SK-N-SH treated with all-trans-retinoic acid at 6 μM for 48 hours (cell line): ENCODE results near the gene CNPY4.
A peak's percentile ranks its signal among the peaks of the same experiment; 100 is the strongest.

Experiments used
- ATAC-seq: fragments of 200-7000 bp; cut with Tn5 transposase; 3 replicates; pipeline ENCODE4 v1.9.1; 2020; ENCODE audit warnings: mild to moderate bottlenecking, moderate library complexity
- ARNTL ChIP-seq: fragments of 450-650 bp; formaldehyde crosslinking; IDR thresholded peaks from 2 replicates; pipeline ENCODE4 v1.5.0; 2020; ENCODE audit warnings: low read depth, mild to moderate bottlenecking, moderate library complexity, borderline replicate concordance
- BACH2 ChIP-seq: fragments of 250-450 bp; sonication (Bioruptor Pico); IDR thresholded peaks from 2 replicates; pipeline ENCODE4 v1.9.0; 2021; ENCODE audit warnings: mild to moderate bottlenecking, borderline replicate concordance
- CREB5 ChIP-seq: fragments of 250-450 bp; sonication (Bioruptor Pico); IDR thresholded peaks from 2 replicates; pipeline ENCODE4 v1.5.1; 2020; ENCODE audit warnings: low read depth, mild to moderate bottlenecking, moderate library complexity
- CSDC2 ChIP-seq: fragments of 250-450 bp; sonication (Bioruptor Pico); IDR thresholded peaks from 2 replicates; pipeline ENCODE4 v1.5.0; 2020; ENCODE audit warnings: mild to moderate bottlenecking, moderate library complexity
- ESRRG ChIP-seq: fragments of 250-450 bp; sonication (Bioruptor Pico); IDR thresholded peaks from 2 replicates; pipeline ENCODE4 v1.6.1; 2021; ENCODE audit warnings: mild to moderate bottlenecking
- GLIS3 ChIP-seq: fragments of 250-450 bp; sonication (Bioruptor Pico); IDR thresholded peaks from 2 replicates; pipeline ENCODE4 v1.5.0; 2020; ENCODE audit warnings: mild to moderate bottlenecking, moderate library complexity
- ISL1 ChIP-seq: fragments of 250-450 bp; sonication (Bioruptor Pico); IDR thresholded peaks from 2 replicates; pipeline ENCODE4 v2.1.2; 2022; ENCODE audit warnings: mild to moderate bottlenecking, moderate library complexity
- PATZ1 ChIP-seq: fragments of 250-450 bp; sonication (Bioruptor Pico); IDR thresholded peaks from 2 replicates; pipeline ENCODE4 v1.8.0; 2020; ENCODE audit warnings: mild to moderate bottlenecking, moderate library complexity, borderline replicate concordance
- PPARA ChIP-seq: fragments of 250-450 bp; sonication (Bioruptor Pico); IDR thresholded peaks from 2 replicates; pipeline ENCODE4 v1.5.0; 2020; ENCODE audit warnings: mild to moderate bottlenecking, borderline replicate concordance
- SNAI2 ChIP-seq: fragments of 250-450 bp; sonication (Bioruptor Pico); IDR thresholded peaks from 2 replicates; pipeline ENCODE4 v1.5.0; 2020; ENCODE audit warnings: mild to moderate bottlenecking, moderate library complexity
- TCF4 ChIP-seq: fragments of 250-450 bp; sonication (Bioruptor Pico); IDR thresholded peaks from 2 replicates; pipeline ENCODE4 v1.8.0; 2021; ENCODE audit warnings: mild to moderate bottlenecking, moderate library complexity, borderline replicate concordance
- TOX ChIP-seq: fragments of 250-450 bp; sonication (Bioruptor Pico); IDR thresholded peaks from 2 replicates; pipeline ENCODE4 v1.8.0; 2021; ENCODE audit warnings: mild to moderate bottlenecking, moderate library complexity, borderline replicate concordance
- ZFP30 ChIP-seq: fragments of 450-650 bp; formaldehyde crosslinking; IDR thresholded peaks from 2 replicates; pipeline ENCODE4 v1.5.0; 2022; ENCODE audit warnings: mild to moderate bottlenecking, moderate library complexity
- ZNF565 ChIP-seq: fragments of 450-650 bp; formaldehyde crosslinking; conservative IDR thresholded peaks from 2 replicates; pipeline ENCODE4 v1.5.0; 2020; ENCODE audit warnings: low read depth, mild to moderate bottlenecking, moderate library complexity
- ZNF70 ChIP-seq: fragments of 450-650 bp; formaldehyde crosslinking; IDR thresholded peaks from 2 replicates; pipeline ENCODE4 v1.5.0; 2020; ENCODE audit warnings: mild to moderate bottlenecking, moderate library complexity
- ZNF8 ChIP-seq: fragments of 450-650 bp; formaldehyde crosslinking; IDR thresholded peaks from 2 replicates; pipeline ENCODE4 v1.5.0; 2020; ENCODE audit warnings: mild to moderate bottlenecking, moderate library complexity
- TF ChIP-seq, protein P1 (sequence below): fragments of 250-450 bp; sonication (Bioruptor Pico); IDR thresholded peaks from 2 replicates; pipeline ENCODE4 v1.5.0; 2020; ENCODE audit warnings: mild to moderate bottlenecking, moderate library complexity
- TF ChIP-seq, protein P2 (sequence below): fragments of 250-450 bp; sonication (Bioruptor Pico); IDR thresholded peaks from 2 replicates; pipeline ENCODE4 v1.5.1; 2021; ENCODE audit warnings: mild to moderate bottlenecking, moderate library complexity

Gene CNPY4

DNA sequence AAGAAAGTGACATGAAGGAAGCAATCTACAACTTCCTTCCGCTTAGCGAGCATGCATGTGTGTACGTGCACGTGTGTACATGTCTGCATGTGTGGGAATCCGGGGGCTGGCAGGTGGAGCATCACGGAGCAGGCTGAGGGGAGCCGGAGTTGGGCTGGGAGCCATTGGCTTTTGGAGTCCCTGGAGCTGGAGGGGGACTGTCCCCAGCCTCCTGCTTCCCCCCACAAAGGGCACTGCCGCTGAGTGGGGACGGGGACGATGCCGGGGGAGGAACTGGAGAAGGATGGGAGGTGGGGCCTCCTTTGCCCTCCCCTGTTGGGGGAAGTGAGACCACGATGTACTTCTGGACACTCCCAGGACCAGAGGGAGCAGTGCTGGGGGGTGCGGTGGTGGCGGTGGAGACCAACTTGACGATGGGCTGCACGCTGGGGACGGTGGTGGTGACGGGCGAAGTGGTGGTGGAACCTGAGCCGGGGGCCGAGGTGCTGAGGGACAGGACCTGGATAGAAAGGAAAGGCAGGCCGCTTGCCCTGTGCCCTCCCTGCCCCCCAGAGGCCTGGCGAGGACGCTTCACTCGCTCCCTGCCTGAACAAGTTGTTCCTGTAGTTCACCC is 12.2 kb upstream of the CNPY4 start (continued):
- no peak for TF ChIP-seq GLIS3 (CRISPR knock-in tag)
- no peak for TF ChIP-seq CREB5 (CRISPR knock-in tag)
- no peak for TF ChIP-seq CSDC2 (CRISPR knock-in tag)
- TF ChIP-seq, protein P1, sequence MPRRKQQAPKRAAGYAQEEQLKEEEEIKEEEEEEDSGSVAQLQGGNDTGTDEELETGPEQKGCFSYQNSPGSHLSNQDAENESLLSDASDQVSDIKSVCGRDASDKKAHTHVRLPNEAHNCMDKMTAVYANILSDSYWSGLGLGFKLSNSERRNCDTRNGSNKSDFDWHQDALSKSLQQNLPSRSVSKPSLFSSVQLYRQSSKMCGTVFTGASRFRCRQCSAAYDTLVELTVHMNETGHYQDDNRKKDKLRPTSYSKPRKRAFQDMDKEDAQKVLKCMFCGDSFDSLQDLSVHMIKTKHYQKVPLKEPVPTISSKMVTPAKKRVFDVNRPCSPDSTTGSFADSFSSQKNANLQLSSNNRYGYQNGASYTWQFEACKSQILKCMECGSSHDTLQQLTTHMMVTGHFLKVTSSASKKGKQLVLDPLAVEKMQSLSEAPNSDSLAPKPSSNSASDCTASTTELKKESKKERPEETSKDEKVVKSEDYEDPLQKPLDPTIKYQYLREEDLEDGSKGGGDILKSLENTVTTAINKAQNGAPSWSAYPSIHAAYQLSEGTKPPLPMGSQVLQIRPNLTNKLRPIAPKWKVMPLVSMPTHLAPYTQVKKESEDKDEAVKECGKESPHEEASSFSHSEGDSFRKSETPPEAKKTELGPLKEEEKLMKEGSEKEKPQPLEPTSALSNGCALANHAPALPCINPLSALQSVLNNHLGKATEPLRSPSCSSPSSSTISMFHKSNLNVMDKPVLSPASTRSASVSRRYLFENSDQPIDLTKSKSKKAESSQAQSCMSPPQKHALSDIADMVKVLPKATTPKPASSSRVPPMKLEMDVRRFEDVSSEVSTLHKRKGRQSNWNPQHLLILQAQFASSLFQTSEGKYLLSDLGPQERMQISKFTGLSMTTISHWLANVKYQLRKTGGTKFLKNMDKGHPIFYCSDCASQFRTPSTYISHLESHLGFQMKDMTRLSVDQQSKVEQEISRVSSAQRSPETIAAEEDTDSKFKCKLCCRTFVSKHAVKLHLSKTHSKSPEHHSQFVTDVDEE (CRISPR knock-in tag): no peak

DNA sequence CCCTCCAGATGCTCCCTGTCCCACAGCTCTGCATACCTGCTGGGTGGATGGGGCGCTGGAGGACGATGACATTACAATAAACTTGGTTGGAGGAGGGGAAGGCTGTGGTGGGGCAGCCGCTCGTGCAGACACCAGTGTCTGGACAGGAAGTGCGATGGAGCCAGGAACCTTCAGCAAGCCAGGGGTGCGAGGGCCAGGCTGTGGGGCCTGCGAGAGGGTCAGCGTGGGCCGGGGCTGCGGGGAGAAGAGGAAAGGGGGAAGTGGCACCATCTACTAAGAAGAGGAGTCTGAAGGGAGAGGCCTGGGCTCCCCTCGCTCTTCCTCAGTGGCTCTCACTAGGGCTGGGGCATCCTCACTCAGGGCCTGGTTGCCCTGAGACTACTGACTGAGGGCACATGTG is 11.5 kb upstream of the CNPY4 start:
- no peak; the same call in 2 of the 3 replicates for ATAC-seq
- TF ChIP-seq ZNF565 (CRISPR knock-in tag) (no peak), CREB5 (CRISPR knock-in tag) (no peak), ARNTL (CRISPR knock-in tag) (no peak), PPARA (no peak), PATZ1 (no peak)

- peak; percentile 42 for ATAC-seq
- TF ChIP-seq PATZ1 (no peak), ZNF8 (no peak), SNAI2 (CRISPR knock-in tag) (no peak), TOX (no peak)
- TF ChIP-seq, protein P1 (CRISPR knock-in tag): no peak
- TF ChIP-seq, all 23 proteins: peak for 0
Observed at GRCh38 chr7:100109521-100110163, 9.8 kb upstream of the CNPY4 start.

DNA sequence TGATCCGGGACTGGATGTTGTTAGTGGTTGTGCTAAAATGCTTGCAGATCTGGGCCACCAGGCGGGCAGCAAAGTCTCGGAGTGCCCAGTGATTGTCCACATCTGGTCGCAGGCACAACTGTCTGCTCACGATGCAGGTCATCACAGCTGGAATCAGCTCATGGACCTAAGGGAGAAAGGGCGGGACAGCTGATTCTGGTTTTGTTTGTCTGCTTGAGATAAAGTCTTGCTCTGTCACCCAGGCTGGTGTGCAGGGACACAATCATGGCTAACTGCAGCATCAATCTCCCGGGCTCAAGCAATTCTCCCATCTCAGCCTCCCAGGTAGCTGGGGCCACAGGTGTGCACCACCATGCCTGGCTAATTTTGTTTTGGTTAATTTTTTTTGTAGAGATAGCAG is 8.3 kb upstream of the CNPY4 start:
- no peak for ATAC-seq
- TF ChIP-seq TOX: no peak
- no peak for TF ChIP-seq ISL1 (CRISPR knock-in tag)
- TF ChIP-seq ZFP30 (CRISPR knock-in tag): no peak
- no peak for TF ChIP-seq BACH2 (CRISPR knock-in tag)
- TF ChIP-seq CSDC2 (CRISPR knock-in tag): no peak
- no peak for TF ChIP-seq TCF4 (CRISPR knock-in tag)
- TF ChIP-seq, protein P2, sequence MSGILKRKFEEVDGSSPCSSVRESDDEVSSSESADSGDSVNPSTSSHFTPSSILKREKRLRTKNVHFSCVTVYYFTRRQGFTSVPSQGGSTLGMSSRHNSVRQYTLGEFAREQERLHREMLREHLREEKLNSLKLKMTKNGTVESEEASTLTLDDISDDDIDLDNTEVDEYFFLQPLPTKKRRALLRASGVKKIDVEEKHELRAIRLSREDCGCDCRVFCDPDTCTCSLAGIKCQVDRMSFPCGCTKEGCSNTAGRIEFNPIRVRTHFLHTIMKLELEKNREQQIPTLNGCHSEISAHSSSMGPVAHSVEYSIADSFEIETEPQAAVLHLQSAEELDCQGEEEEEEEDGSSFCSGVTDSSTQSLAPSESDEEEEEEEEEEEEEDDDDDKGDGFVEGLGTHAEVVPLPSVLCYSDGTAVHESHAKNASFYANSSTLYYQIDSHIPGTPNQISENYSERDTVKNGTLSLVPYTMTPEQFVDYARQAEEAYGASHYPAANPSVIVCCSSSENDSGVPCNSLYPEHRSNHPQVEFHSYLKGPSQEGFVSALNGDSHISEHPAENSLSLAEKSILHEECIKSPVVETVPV (CRISPR knock-in tag): no peak
- no peak for TF ChIP-seq ZNF70
- TF ChIP-seq, protein P1 (CRISPR knock-in tag): no peak
- TF ChIP-seq ESRRG (CRISPR knock-in tag): no peak
